GM18511 (cell line): Measurements from ENCODE around the gene PTPN14.

Experiments used
- ATAC-seq: cut with Tn5 transposase; IDR thresholded peaks from one replicate; pipeline ENCODE4 v1.9.1; 2021; ENCODE audit warnings: mild to moderate bottlenecking, moderate library complexity; ENCODE audit not compliant: unreplicated experiment

Gene PTPN14

GRCh38 chr1:214342525-214342924 is 208.9 kb downstream of the PTPN14 start:
- ATAC-seq, result no peak

- ATAC-seq, result no peak
Measured at GRCh38 chr1:214341932-214342331, 209.5 kb downstream of the PTPN14 start.

GRCh38 chr1:214341459-214341858 is 209.9 kb downstream of the PTPN14 start:
- no peak for ATAC-seq

- no peak for ATAC-seq
Measured at GRCh38 chr1:214338212-214338611, 213.2 kb downstream of the PTPN14 start.

GRCh38 chr1:214337511-214337910 is 213.9 kb downstream of the PTPN14 start:
- no peak for ATAC-seq

GRCh38 chr1:214337015-214337414 is 214.4 kb downstream of the PTPN14 start:
- ATAC-seq, result no peak

- no peak for ATAC-seq
Measured at GRCh38 chr1:214335567-214335966, 215.8 kb downstream of the PTPN14 start.

GRCh38 chr1:214332946-214333798 is 218.2 kb downstream of the PTPN14 start:
- ATAC-seq, result peak; percentile 53

- peak; percentile 37 for ATAC-seq
Measured at GRCh38 chr1:214331827-214332423, 219.5 kb downstream of the PTPN14 start.

- no peak for ATAC-seq
Measured at GRCh38 chr1:214331180-214331579, 220.2 kb downstream of the PTPN14 start.

GRCh38 chr1:214330715-214331114 is 220.7 kb downstream of the PTPN14 start:
- no peak for ATAC-seq

- no peak for ATAC-seq
Measured at GRCh38 chr1:214330222-214330621, 221.2 kb downstream of the PTPN14 start.

- no peak for ATAC-seq
Measured at GRCh38 chr1:214329470-214330220, 221.8 kb downstream of the PTPN14 start.

GRCh38 chr1:214328770-214329469 is 222.5 kb downstream of the PTPN14 start:
- ATAC-seq, result peak; percentile 92

- no peak for ATAC-seq
Measured at GRCh38 chr1:214327514-214327913, 223.9 kb downstream of the PTPN14 start.

- peak; percentile 40 for ATAC-seq
Measured at GRCh38 chr1:214326406-214326805, 225.0 kb downstream of the PTPN14 start.

- ATAC-seq, result no peak
Measured at GRCh38 chr1:214324896-214325800, 226.3 kb downstream of the PTPN14 start.

GRCh38 chr1:214321705-214322453 is 229.5 kb downstream of the PTPN14 start:
- peak; percentile 84 for ATAC-seq

- ATAC-seq, result no peak
Measured at GRCh38 chr1:214319938-214320337, 231.5 kb downstream of the PTPN14 start.
